Iris pigment epithelial cell (primary cell): ENCODE measurements around the gene COL27A1.

Source experiments
- DNase-seq: peaks from one replicate; pipeline ENCODE4 v3.0.0-alpha.2; 2011; ENCODE audit warnings: low read depth

Gene COL27A1

DNA sequence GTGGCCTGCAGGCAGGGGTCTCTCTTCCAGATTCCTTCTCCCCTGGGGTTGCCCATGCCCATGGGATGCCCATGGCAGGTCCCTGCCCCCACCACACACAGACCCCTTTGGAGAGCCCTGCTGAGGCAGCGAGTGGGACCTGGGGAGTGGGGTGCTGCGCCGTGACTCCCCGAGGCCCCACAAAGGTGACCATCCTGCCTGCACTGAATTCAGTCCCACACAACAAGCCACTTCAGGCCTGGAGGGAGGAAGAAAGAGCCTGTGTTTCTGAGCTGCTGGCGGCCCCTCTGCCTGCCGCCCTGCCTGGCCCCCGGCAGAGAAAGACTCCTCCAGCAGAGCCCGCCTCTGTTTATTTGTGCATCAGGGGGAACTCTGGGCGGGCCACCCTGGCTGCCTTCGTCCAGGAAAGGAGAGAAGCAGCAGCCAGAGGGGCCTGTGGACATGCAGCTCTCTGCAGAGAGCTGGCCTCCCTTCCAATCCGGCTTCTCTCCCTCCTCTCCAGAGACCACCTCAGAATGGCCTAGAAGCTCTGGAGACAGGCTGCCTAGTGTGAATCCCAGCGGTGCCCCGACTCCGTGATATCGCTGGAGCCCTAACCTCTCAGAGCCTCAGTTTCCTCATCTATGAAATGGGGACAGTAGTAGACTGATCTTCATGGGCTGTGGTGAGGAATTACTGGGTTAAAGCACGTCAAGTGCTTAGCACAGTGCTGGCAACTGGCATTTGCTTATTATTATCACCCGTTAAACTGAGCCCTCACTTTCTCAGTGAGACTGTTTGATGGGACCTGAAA is 72.9 kb downstream of the COL27A1 start:
- DNase-seq = no peak

DNA sequence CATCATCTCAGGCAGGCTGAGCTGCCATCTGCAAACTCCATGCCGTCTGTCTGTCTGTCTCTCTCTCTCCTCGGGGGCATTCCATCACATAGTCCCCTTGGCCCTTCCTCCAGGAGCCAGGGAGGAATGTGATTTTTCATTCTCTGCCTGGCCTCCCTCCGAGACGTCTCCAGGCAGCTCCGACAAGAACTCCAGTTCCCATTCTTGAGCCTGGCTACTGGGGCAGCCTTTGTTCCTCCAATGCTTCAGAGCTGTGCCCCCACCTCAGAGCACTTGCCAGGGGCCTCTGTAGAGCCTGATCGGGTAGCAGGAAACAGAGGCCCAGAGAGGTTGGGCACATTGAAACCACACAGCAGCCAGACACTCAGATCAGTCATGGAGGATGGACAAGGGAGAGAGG is 74.0 kb downstream of the COL27A1 start:
- no peak for DNase-seq

DNA sequence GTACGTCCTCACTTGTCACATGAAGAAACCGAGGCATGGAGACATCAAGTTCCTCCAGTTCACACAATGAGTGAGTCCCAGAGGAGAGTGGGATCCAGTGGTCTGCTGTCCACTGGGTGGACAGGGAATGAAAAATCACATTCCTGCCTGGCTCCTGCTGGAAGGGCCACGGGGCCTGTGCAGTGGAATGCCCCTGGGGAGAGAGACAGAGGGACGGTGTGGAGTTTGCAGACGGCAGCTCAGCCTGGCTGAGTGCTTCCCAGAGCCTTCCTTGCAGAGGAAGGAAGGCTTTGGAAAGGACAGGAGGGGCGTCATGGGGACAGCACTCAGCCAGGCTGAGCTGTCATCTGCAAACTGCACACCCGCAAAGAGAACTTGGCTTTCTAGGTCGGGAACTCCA is 74.7 kb downstream of the COL27A1 start:
- no peak for DNase-seq

DNA sequence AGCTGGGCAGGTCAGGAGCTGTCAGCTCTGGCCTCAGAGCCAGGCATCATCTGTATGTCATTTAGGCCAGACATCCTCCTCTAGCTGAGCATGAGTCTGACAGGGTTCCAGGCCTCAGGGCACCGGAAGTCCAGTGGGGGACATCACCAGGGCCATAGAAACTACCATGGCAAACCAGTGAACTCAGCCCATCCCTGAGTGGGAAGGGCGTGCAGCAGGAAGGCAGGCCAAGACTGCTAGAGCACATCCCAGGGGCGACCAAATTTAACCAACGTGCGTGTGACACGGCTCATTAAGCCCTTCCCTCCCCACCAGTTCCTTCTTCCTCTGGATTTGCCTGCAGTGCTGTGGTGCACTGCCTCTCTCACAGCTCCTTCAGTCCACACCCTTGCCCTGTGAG is 75.9 kb downstream of the COL27A1 start:
- DNase-seq = no peak

DNA sequence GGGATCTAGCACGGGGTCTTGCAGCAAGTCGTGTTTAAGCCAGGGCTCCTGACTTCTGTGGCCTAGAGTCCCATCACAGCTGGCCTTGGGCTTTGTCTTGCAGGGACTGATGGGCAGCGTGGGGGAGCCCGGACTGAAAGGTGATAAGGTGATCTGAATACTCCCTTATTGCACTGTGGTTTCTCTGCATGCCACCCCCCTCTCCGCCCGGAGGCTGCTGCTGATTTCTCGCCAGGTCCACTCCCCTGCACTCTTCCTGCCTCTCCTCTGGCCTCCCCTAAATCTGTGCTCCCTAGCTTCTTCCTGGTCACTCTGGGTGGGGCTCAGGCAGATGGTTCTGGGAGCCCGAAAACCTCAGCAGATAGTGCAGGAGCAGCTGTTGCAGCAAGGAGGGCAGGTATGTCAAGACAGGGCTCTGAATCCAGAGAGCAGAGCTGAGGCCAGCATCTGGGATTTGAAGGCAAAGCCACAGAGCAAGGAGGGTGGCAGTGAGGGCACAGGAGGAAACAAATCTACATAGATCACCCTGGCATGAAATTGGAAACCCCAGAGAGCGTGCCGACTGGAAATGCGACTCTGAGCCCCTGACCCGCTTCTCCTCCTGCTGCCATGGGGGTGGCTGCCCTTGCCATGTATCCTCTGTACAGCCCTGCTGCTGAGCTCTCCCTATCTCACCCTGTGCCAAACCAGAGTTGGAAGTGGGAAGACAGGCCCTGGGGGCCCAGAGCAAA is 76.5 kb downstream of the COL27A1 start:
- DNase-seq = no peak

DNA sequence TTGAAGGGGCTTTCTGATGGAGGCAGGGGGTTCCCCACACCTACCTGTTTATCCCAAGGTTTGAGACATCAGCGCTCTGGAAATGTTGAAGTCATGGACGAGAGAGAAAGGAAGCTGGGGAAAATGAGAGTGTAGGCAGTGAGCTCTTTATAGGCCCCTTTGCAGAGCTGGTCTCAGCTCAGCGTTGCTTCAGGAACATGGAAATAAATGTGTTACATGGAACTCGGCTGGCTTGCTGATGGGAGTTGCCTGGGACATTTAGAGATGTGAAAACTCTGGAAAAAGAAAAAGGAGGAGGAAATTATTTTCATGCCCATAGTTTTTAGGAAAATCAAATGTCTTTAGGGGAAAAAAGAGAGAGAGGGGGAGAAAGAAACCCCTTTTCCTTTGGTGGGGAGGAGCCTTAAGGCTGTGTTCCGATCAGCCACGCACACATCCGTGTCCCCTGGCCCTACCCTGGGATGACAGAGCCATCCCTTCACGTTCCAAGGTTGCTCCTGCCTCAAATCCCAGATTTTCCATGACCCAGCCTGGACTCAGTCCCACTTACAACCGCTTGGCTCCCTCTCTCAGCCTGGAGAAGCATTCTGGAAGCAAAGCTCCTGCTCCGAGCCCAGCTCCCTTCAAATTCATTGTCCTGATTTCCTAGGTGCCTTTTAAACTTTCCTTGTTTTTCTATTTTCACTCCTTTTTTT is 78.3 kb downstream of the COL27A1 start:
- DNase-seq = no peak

DNA sequence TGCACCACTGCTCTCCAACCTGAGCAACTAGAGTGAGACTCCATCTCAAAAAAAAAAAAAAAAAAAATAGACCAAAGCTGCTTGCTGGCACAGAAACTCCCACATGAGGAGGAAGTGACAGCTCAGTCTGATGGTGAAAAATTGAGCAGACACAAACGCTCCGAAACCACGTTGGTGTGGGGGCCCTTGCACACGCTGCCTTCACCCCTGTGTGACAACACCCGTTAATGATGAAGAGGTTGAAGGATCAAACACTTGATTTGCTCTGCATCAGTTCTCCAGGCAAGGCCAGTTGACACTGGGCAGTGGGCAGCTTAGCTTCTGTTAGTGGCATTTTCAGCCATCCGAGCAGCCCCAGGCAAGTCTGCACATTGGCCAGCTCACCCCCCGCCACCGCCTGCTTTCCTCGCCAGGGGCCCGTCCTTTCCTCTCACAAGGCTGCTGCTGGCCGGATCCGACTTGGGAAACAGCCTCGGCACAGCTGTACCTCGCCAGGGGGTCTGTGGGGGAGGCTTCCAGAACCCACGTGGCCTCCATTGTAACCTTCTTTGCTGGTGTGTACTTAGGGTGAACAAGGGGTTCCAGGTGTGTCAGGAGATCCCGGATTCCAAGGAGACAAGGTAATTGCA is 79.8 kb downstream of the COL27A1 start:
- DNase-seq = peak; percentile 10

DNA sequence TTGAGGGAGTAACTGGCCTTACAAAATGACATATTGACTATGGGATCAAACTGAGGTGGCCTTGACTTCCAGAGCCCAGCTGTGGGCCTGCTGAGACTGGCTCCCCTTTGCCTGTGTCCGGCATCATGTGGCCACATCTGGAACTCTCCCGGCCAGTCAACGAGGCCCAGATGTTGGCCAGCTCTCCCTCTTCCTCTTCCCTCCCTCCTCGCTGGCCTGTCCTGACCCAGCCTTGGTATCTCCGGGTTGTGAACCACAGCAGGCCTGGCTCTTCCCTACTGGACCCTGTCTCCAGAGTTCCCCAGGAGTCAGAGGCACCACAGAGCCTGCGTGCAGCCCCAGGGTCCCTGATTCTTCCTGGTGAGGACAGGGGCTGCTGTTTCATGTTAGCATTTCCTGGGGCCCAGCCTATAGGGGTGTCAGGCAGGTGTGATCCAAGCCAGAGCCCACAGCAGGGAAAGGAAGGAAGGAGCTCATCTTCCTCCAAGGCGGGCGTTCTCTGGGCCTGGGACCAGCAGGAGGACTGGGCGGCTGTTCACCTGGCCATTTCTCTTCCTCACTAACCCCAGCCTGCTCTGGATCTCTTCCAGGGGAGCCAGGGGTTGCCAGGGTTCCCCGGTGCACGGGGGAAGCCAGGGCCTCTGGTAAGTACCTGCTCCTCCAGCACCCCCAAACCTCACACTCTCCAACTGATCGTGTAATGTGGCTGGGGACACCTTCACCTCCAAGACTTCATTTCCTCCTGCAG is 81.2 kb downstream of the COL27A1 start:
- no peak for DNase-seq

DNA sequence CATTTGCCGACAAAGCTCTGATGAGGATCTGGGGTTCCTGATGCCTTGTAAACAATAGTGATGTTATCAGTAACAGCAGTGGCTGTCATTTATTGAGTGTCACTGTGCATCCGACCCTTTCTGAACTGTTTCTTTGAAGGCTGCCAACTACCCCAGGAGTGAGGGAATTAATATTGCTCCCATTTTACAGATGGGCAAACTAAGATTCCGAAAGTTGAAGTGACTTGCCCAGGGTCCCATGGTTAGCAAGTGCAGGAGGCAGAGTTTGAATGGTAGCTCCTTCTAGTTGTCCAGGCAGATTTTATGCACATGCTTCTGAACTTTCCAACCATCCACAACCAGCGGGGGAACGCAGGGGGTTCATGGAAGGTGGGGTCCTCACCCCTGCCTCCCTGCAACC is 81.9 kb downstream of the COL27A1 start:
- DNase-seq = no peak

DNA sequence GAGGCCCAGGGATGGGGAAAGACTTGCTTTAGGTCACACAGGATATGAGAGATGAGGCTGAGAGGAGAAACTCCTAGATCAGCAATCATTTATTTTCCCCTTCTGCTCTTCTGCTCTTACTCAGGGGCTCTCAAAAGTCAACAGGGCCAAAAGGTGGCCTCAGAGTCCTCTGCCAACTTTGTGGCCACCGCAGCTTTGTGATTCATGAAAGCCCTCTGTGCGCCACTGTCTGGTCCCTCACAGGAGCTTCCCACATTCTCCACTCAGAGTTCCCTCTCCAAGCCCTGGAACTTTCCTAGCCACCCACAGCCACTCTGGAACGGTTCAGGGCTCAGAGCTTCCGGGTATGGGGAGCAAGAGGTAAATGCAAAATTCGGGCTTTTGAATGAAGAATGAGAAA is 82.4 kb downstream of the COL27A1 start:
- no peak for DNase-seq

DNA sequence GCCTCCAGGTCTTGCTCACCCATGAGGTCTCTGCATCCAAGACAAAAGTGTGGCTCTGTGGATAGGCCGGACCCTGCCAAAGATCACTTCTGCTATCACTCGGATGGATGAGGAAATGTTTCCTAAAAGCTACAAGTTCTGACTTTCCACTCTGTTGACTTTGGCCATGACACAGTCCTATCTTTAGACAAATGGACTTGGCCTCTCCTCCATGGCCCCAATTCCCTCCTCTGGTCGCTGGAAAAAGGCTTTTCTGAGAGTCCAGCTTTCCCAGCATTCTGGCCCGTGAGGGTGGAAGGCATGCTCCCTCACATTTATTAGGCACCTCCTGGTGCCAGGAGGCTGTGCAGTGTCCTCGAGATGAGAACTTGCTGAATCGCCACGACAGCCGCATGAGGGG is 83.1 kb downstream of the COL27A1 start:
- no peak for DNase-seq

DNA sequence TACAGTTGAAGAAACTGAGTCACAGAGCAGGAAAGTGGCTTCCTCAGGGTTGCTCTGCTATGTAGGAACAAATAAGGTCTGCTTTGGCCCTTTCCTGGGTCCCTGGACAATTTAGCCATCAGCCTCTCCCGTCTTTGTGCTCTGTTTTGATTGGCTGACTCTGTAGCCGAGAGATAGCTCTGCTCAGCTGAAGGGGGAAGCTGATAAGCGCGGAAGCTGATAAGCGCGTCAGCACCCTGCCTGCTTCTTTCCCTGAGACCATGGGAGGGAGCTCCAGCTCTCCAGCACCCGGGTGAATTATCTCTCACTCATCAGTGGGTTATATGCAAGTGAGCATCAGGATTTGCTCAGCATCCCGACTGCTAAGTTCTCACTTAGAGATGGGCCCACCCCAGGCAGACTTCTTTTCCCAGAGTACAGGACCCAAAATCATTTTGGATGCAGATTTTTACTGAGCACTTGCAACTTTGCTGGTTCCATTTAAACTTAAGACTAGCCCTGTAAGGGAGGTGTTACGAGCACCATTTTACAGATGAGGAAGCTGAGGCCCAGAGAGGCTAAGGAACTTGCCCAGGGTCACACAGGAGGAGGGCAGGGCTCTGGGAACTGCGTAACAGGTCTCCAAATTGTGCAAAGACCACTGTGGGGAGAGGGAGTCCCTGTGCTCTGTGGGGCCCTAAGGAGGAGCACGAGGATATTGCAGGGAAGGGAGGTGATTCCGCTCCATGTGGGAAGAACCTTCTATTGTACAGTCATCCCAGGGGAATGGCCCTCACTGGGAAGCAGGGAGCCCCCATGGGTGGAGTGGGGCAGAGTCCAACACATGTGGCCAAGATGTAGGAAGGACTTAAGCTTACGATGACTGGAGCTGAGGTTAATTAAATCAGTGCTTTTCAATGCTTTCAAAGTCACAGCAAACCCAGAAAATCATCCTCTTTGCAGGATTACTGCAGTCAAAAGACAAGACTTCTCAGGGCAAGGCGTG is 83.8 kb downstream of the COL27A1 start:
- DNase-seq = peak; percentile 64

DNA sequence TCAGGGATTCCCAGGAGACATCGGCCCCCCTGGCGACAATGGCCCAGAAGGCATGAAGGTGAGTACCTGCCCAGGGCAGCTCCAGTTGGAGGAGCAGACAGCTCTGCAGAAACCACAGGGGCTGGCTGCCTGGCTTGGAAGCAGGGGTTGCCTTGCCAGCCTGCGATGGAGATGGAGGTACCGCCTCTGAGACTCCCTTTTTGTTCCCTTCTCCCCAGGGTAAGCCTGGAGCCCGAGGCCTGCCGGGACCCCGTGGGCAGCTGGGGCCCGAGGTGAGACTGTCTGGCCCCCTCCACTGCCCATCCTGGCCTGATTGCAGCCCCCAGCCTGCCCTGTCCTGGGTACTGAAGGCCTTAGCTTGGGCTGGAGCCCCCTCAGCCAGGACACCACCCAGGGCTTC is 84.9 kb downstream of the COL27A1 start:
- no peak for DNase-seq

DNA sequence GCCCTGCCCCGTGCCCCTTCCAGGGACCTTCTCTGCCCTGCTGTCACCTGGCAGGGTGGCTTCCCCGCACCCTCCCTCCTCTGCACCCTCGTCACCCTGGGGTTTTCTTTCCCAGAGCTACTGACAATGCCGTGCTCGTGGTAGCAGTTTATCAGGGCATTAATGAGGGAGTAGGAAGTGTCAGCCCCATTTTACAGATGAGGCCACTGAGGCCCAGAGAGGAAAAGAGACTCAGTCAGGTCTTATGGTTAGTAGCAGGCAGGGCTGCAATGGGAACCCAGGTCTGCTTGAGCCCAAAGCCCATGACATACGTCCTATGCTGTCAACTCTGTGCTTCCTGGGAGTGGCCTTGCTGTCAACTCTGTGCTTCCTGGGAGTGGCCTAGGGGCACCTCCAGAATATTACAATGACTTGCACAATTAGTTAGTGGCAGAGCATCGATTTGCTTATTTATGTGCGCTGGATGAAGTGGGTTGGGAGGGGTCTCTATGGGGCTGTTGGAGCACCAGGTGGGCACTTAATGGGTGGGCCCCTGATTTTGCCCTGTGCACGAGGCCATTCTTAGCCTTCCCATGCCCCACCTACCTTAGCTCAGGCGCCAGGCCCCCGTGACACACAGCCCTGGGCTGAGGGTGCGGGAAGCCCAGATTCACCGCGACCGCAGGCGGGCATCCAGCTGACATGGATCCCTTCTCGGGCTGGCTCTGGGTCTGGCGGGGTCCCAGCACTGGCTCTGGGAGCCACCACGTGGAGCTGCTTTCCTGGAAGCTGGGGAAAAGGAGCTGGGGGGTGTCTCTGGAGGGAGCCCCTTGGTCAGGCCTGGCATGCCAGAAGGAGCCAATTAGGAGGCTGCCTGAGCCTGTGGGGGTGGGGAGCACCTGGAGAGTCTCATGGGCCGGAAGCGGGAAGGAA is 85.6 kb downstream of the COL27A1 start:
- DNase-seq = no peak

DNA sequence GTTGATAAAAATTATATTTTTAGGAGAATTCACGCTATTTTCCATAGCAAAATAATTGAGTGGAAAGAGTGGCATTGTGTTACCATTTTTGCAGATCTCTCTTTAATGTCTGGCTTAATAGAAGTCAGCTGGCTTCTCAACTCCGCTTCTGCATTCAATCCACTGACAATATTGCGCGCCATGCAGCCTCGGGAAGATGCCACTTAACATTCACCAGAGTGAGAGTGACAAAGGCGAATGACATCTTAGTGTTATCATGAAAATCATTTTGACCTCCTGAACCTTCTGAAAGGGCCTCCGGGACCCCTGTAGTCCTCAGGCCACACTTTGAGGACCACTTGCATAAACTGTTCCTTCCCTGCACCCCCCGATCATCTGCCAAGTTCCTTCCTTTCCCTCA is 87.5 kb downstream of the COL27A1 start:
- no peak for DNase-seq

DNA sequence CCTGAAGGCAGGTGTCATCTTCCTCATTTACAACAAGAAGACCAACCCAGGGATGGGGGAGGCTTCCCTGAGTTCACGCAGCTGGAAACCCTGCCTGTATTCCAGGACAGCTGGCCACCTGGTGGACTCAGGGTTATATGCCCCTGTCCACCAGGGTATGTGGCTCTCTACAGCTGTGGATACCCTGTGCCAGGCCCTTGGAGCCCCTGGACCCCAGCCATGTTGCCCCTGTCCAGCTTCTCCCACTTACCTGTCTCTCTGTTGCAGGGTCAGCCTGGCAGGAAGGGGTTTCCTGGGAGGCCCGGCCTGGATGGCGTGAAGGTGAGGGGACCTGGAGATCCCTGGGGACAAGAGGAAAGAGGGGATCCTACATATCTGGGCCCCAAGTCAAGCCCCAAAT is 87.9 kb downstream of the COL27A1 start:
- no peak for DNase-seq

DNA sequence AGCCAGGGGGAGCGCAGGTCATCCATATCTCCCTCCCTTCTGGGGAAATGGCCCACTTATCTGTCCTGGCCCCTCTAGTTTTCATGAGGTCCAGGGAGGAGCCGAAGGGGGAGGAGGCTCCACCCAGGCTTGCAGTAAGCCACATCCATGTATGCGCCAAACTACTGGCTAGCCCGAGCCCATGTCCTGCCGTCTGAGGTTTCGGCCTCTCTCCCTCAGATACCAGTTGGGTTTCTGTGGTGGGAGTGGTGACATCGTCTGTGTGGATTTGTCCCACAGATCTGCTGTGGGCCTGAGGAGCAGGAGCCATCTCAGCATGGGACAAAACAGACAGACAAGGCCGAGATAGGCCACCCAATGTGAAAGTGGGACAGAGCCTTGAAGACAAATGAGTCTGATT is 89.2 kb downstream of the COL27A1 start:
- no peak for DNase-seq

DNA sequence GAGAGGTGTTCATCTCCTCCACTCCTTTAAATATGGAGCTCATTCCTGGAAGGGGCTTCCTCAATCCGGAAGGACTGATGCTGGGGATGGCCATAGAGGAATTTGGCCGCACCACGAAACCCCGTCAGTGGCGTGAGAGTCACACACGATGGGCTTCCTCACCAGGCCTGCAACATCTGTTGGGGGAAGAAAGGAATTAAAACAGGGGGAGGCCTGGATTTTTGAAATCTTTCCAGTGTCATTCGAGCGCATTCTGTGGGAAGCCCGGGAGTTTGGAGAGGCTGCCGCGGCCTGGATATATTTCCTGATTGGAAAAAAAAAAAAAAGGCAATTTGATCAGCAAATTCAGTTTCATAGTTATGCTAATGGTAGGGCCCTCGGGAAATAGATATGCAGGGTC is 91.2 kb downstream of the COL27A1 start:
- DNase-seq = no peak

DNA sequence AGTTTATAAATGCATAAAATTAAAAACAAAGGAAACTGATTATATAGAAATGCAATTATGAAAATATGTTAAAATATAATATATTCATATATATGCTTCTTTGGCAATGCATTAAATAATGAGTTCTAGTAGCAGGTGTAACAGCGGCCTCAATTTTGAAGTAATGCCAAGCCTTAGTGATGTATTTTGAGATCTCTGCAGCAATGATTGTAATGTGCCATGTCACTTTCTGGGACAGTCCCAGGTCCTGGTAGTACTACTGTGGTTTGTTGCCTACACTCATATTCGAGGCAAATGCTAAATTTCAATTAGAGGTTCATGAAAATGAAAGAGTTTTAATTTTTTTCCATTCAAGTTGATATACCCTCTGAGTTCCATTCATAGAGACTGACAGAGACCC is 91.7 kb downstream of the COL27A1 start:
- no peak for DNase-seq

DNA sequence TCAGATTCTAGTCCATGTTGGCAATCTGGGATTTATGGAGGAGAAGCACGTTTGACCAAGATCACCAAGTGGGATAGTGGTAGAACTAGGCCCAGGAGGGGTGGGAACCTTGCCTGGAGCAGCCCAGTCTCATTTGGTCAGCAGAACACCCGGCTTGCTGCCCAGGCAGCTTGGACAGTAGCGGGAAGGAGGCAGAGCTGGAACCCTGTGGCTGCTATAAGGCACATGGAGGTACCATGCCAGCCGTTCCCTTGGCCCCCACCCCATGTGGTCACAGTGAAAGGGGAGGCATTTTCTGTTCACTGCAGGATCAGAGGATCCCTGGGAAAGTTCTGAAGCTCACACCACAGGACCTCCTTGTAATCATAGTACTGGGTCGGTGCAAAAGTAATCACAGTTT is 92.2 kb downstream of the COL27A1 start:
- DNase-seq = no peak
